ENCODE measurements around the gene LYG1. TPM values are rescaled to one million over a fixed set of nuclear protein-coding genes. Genes with fewer than 3 reads are reported as not detected.
A peak's percentile ranks its signal among the peaks of the same experiment; 100 is the strongest.

LYG1 gene
- total and polyA plus RNA-seq, 2 of the 13 experiments (the other 11 are each of a cell fraction or from before 2014, with no cell fraction given), result 1.00 to 2.9 TPM

GRCh38 chr2:99335911-99336803 lies 35.2 kb upstream of the LYG1 start, which contains the start of gene TXNDC9 (continued):
- no peak; the same call in 1 of the 2 replicates for TF ChIP-seq TFE3 (CRISPR knock-in tag; IDR thresholded peaks at IDR 0.05)
- no peak; the same call in 1 of the 2 replicates for TF ChIP-seq ARID3A (IDR thresholded peaks at IDR 0.05; ENCODE audit: low read depth, low read length)
- no peak; the same call in none of the 2 replicates for TF ChIP-seq FOXJ3 (CRISPR knock-in tag; IDR thresholded peaks at IDR 0.05; ENCODE audit: borderline replicate concordance)
- TF ChIP-seq ZNF18 (CRISPR knock-in tag; IDR thresholded peaks at IDR 0.05; ENCODE audit: insufficient replicate concordance), result peak; percentile 40
- TF ChIP-seq ZSCAN22 (CRISPR knock-in tag; IDR thresholded peaks at IDR 0.05), result no peak; the same call in 1 of the 2 replicates
- TF ChIP-seq ETS1 (CRISPR knock-in tag; IDR thresholded peaks at IDR 0.05), result 0 out of 2 replicates have a peak, but pooled peaks have one; percentile 14
- no peak for TF ChIP-seq ZKSCAN1 (IDR thresholded peaks at IDR 0.05; ENCODE audit: low read length)
- TF ChIP-seq ZNF335 (CRISPR knock-in tag; IDR thresholded peaks at IDR 0.05), result peak; percentile 85; the same call in 1 of the 2 replicates
- TF ChIP-seq TMF1 (CRISPR knock-in tag; IDR thresholded peaks at IDR 0.05; ENCODE audit: low read depth), result no peak
- peak; percentile 71; the same call in 1 of the 2 replicates for TF ChIP-seq NAIF1 (CRISPR knock-in tag; IDR thresholded peaks at IDR 0.05; ENCODE audit: borderline replicate concordance)
- no peak; the same call in 1 of the 2 replicates for TF ChIP-seq SMYD3 (CRISPR knock-in tag; IDR thresholded peaks at IDR 0.05)
- no peak for TF ChIP-seq DBP (CRISPR knock-in tag; IDR thresholded peaks at IDR 0.05; ENCODE audit: not compliant biosample characterization)
- TF ChIP-seq SNAPC4 (CRISPR knock-in tag; IDR thresholded peaks at IDR 0.05), result peak; percentile 42; the same call in 1 of the 2 replicates
- peak; percentile 68; the same call in 1 of the 2 replicates for TF ChIP-seq ZSCAN9 (CRISPR knock-in tag; IDR thresholded peaks at IDR 0.05; ENCODE audit: borderline replicate concordance)
